HEK293 (cell line): ENCODE results near the gene LRRFIP1.
A peak's percentile ranks its signal among the peaks of the same experiment; 100 is the strongest.

Experiments used
- CTCF ChIA-PET: fragments of 350-600 bp; formaldehyde crosslinking; extraction: SDS; loops from one replicate; lab custom pipeline; 2021; ENCODE audit warnings: antibody characterized with exemption; lab: Yijun Ruan, JAX
- POLR2A ChIA-PET: fragments of 300-600 bp; formaldehyde crosslinking; extraction: SDS; loops from one replicate; lab custom pipeline; 2020; ENCODE audit warnings: antibody characterized with exemption, inconsistent platforms; lab: Yijun Ruan, JAX
- H3K27ac ChIP-seq: fragments of 200-500 bp; sonication (Bioruptor generic); 2 replicates; pipeline ENCODE4 v1.5.1; 2014; ENCODE audit warnings: low read depth, low read length, control low read depth, inconsistent platforms; ENCODE audit errors: extremely low read depth
- H3K36me3 ChIP-seq, 2 experiments: fragments of 200-500 bp in 1 of 2; sonication (Bioruptor generic) in 1 of 2; 1 replicate in 1 of 2; 2 replicates in 1 of 2; pipeline ENCODE4 v1.5.1; 2014 to 2017; ENCODE audit warnings: inconsistent platforms in 2 of 2, low read length in 2 of 2; ENCODE audit not compliant: control insufficient read depth in 2 of 2, insufficient read depth in 1 of 2
- H3K4me1 ChIP-seq: fragments of 200-500 bp; sonication (Bioruptor generic); 2 replicates; pipeline ENCODE4 v1.5.1; 2014; ENCODE audit warnings: mild to moderate bottlenecking, low read length, inconsistent platforms; ENCODE audit not compliant: control insufficient read depth, insufficient read depth
- H3K4me3 ChIP-seq: 2 replicates; pipeline ENCODE4 v1.5.1; 2011; ENCODE audit warnings: low read depth, mild to moderate bottlenecking, control low read depth, low read length, moderate library complexity
- H3K9me3 ChIP-seq: fragments of 200-500 bp; sonication (Bioruptor generic); 2 replicates; pipeline ENCODE4 v1.5.1; 2014; ENCODE audit warnings: low read depth, low read length, inconsistent platforms; ENCODE audit not compliant: control insufficient read depth, insufficient read depth
- ATF2 ChIP-seq: fragments of 450-650 bp; formaldehyde crosslinking; IDR thresholded peaks from 2 replicates; pipeline ENCODE4 v1.5.1; 2016; ENCODE audit warnings: missing biosample characterization, missing genetic modification characterization, low read depth
- CTCF ChIP-seq: fragments of 450-650 bp; formaldehyde crosslinking; IDR thresholded peaks from 2 replicates; pipeline ENCODE4 v1.5.1; 2016; ENCODE audit warnings: missing biosample characterization, missing genetic modification characterization
- FEZF1 ChIP-seq: fragments of 450-650 bp; formaldehyde crosslinking; IDR thresholded peaks from 2 replicates; pipeline ENCODE4 v1.5.1; 2016; ENCODE audit warnings: missing biosample characterization, missing genetic modification characterization
- MEIS1 ChIP-seq: sonication (generic); formaldehyde crosslinking; IDR thresholded peaks from 2 replicates; pipeline ENCODE4 v1.8.1; 2022; ENCODE audit warnings: missing genetic modification reagents, mild to moderate bottlenecking, borderline replicate concordance
- PBX3 ChIP-seq: sonication (generic); formaldehyde crosslinking; IDR thresholded peaks from 2 replicates; pipeline ENCODE4 v1.8.1; 2022; ENCODE audit warnings: mild to moderate bottlenecking, moderate library complexity, missing genetic modification reagents
- SCRT1 ChIP-seq: fragments of 450-650 bp; formaldehyde crosslinking; IDR thresholded peaks from 2 replicates; pipeline ENCODE4 v1.5.1; 2016; ENCODE audit warnings: missing biosample characterization, missing genetic modification characterization, borderline replicate concordance
- YY1 ChIP-seq: fragments of 450-650 bp; formaldehyde crosslinking; IDR thresholded peaks from 2 replicates; pipeline ENCODE4 v1.5.1; 2018; ENCODE audit warnings: missing biosample characterization, missing genetic modification characterization
- ZBTB26 ChIP-seq: fragments of 450-650 bp; formaldehyde crosslinking; optimal IDR thresholded peaks from 2 replicates; pipeline ENCODE3; 2016; ENCODE audit warnings: missing biosample characterization, mild to moderate bottlenecking, missing genetic modification characterization
- ZBTB6 ChIP-seq: fragments of 450-650 bp; formaldehyde crosslinking; IDR thresholded peaks from 2 replicates; pipeline ENCODE4 v1.5.1; 2017; ENCODE audit warnings: missing biosample characterization, missing genetic modification characterization
- ZNF112 ChIP-seq: fragments of 450-650 bp; formaldehyde crosslinking; IDR thresholded peaks from 2 replicates; pipeline ENCODE4 v1.5.0; 2017; ENCODE audit warnings: missing biosample characterization, missing genetic modification characterization
- ZNF121 ChIP-seq: fragments of 450-650 bp; formaldehyde crosslinking; IDR thresholded peaks from 2 replicates; pipeline ENCODE4 v1.5.1; 2016; ENCODE audit warnings: missing biosample characterization, missing genetic modification characterization
- ZNF132 ChIP-seq: fragments of 450-650 bp; formaldehyde crosslinking; IDR thresholded peaks from 2 replicates; pipeline ENCODE4 v1.5.1; 2017; ENCODE audit warnings: missing biosample characterization, missing genetic modification characterization, borderline replicate concordance
- ZNF157 ChIP-seq: fragments of 450-650 bp; formaldehyde crosslinking; IDR thresholded peaks from 2 replicates; pipeline ENCODE4 v1.5.1; 2016; ENCODE audit warnings: missing biosample characterization, missing genetic modification characterization
- ZNF211 ChIP-seq: fragments of 450-650 bp; formaldehyde crosslinking; IDR thresholded peaks from 2 replicates; pipeline ENCODE4 v1.5.1; 2016; ENCODE audit warnings: low read depth, missing biosample characterization, missing genetic modification characterization
- ZNF24 ChIP-seq: fragments of 450-650 bp; formaldehyde crosslinking; IDR thresholded peaks from 2 replicates; pipeline ENCODE4 v1.5.1; 2016; ENCODE audit warnings: missing biosample characterization, missing genetic modification characterization
- ZNF324 ChIP-seq: fragments of 450-650 bp; formaldehyde crosslinking; IDR thresholded peaks from 2 replicates; pipeline ENCODE4 v1.5.1; 2016; ENCODE audit warnings: missing biosample characterization, missing genetic modification characterization
- ZNF350 ChIP-seq: fragments of 450-650 bp; formaldehyde crosslinking; IDR thresholded peaks from 2 replicates; pipeline ENCODE4 v1.5.0; 2017; ENCODE audit warnings: missing biosample characterization, mild to moderate bottlenecking, missing genetic modification characterization
- ZNF768 ChIP-seq: fragments of 450-650 bp; formaldehyde crosslinking; IDR thresholded peaks from 2 replicates; pipeline ENCODE4 v1.5.1; 2018; ENCODE audit warnings: missing biosample characterization, mild to moderate bottlenecking, missing genetic modification characterization
- ZNF830 ChIP-seq: fragments of 450-650 bp; IDR thresholded peaks from 2 replicates; pipeline ENCODE4 v1.5.0; 2018; ENCODE audit warnings: missing biosample characterization, missing genetic modification characterization, low read depth, mild to moderate bottlenecking, moderate library complexity
- ZSCAN16 ChIP-seq: fragments of 450-650 bp; formaldehyde crosslinking; IDR thresholded peaks from 2 replicates; pipeline ENCODE4 v1.5.1; 2016; ENCODE audit warnings: missing biosample characterization, missing genetic modification characterization

LRRFIP1 gene

DNA sequence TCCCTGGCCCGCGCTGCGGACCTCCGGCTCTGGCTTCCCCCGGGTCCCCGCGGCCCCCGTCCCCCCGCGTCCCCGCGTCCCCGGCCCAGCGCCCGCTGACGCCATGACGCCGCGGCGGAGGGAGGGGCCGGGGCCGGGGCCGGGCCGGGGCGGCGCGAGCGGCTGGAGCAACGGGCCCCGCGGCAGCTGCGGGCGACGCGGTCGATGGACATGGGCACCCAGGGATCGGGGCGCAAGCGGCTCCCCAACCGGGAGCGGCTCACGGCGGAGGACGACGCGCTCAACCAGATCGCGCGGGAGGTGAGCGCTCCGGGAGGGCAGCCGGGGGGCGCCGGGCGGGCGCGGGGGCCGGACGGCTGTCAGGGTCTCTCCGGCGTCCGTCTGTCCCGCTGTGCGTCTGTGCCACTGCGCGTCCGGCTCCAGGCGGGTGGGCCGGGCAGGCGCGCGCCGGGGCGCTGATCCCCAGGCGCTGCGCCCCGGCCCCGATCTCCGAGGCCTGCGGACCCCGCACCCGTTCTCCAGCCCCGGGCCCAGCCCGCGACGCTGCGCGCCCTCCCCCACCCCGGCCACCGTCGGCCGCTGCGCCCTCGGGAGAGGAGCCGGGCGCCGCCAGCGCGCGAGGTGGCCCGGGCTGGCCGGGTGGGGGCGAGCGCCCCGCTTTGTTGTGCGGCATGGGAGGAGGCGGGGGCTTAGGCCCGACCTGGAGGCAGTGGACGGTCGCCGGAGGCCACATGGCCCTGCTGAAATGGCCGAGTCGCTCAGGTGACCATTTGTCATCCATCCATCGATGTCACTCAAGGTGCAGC is at the start of gene LRRFIP1:
LRRFIP1 (plus strand) TSS at position 147 of the 806 bp plus-strand sequence; CDS start at position 205, 58 bp downstream.
- H3K4me1 ChIP-seq = no peaks in the 10 kb centered on the region; the same call in 1 of the 2 replicates
- ChIA-PET CTCF (interaction anchor here (0.7 to 1.0 kb wide), 3 partner anchors 41 to 1555 kb away, joined by 3 to 4 read pairs (median 3); no protein-coding TSS in a partner anchor), POLR2A (no interaction called here)
- peaks cover 0 to 31% of the 10 kb centered on the region in 2 experiments; a peak in 1 of 3 replicates for H3K36me3 ChIP-seq
- H3K4me3 ChIP-seq = peak within 1 kb of the TSS; percentile 52
- H3K27ac ChIP-seq = peak within 1 kb of the TSS; percentile 46; the same call in 1 of the 2 replicates
- no peaks in the 10 kb centered on the region for H3K9me3 ChIP-seq
- TF ChIP-seq ZNF211 (tag by site-specific recombination) (no peak), FEZF1 (tag by site-specific recombination) (no peak), ZNF24 (no peak), YY1 (tag by site-specific recombination) (no peak), ZNF121 (tag by site-specific recombination) (no peak), ZNF132 (tag by site-specific recombination) (no peak), ZSCAN16 (tag by site-specific recombination) (no peak), ZNF830 (tag by site-specific recombination) (no peak), SCRT1 (tag by site-specific recombination) (no peak), ZBTB26 (tag by site-specific recombination) (peak; percentile 13), ATF2 (tag by site-specific recombination) (no peak), ZNF324 (tag by site-specific recombination) (no peak), ZNF768 (tag by site-specific recombination) (no peak), PBX3 (CRISPR knock-in tag) (0 out of 2 replicates have a peak, but pooled peaks have one; percentile 23), CTCF (0 out of 2 replicates have a peak, but pooled peaks have one; percentile 22), ZNF112 (no peak), ZBTB6 (no peak), MEIS1 (CRISPR knock-in tag) (no peak), ZNF350 (tag by site-specific recombination) (no peak), ZNF157 (tag by site-specific recombination) (no peak)
